ENCODE results near the gene GOLGA8B.
"Not testable (repeated sequence)": the region's sequence is repeated elsewhere in the genome, so short reads cannot be mapped to it uniquely, and the experiment has no call there.

DNA sequence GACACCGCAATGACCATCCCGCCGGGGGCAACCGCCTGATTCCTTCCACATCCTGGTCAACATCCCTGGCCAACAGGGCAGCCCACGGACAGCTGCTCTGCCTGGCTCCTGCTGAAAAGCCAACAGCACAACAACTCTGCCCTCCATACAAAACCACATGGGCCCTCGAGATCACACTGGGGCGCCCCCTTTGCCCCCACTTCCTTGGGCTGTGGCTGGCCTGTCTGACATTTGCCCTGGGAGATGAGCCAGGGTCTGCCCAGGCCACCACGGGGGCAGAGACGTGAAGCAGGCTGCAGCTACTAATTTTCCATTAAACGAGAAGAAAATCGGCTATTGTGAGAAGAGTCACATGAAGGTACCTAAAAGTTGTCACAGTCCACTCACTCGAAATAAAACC, 16.3 kb downstream of the GOLGA8B start:
- TF ChIP-seq CTCF (conservative IDR thresholded peaks at IDR 0.05); EZH2 (IDR thresholded peaks at IDR 0.05; ENCODE audit: low read depth): not testable (repeated sequence)

Data from PC-9 (cell line).